SK-N-MC (cell line): ENCODE results near the gene ORM2.

Experiments
- DNase-seq: peaks from one replicate; pipeline ENCODE4 v3.0.0-alpha.2; 2011; ENCODE audit warnings: low read depth, low spot score
- H3K27ac ChIP-seq: fragments of 200-600 bp; sonication (generic); 2 replicates; pipeline ENCODE4 v1.5.1; 2016; ENCODE audit warnings: mixed run types
- H3K36me3 ChIP-seq: fragments of 200-600 bp; sonication (generic); 2 replicates; pipeline ENCODE4 v1.6.1; 2017; ENCODE audit warnings: antibody characterized with exemption, low read length, mixed read lengths; ENCODE audit not compliant: insufficient read depth
- H3K4me3 ChIP-seq: fragments of 200-600 bp; sonication (generic); 2 replicates; pipeline ENCODE4 v1.5.1; 2016
- H3K9ac ChIP-seq: fragments of 200-600 bp; sonication (generic); 2 replicates; pipeline ENCODE4 v1.8.0; 2017; ENCODE audit warnings: mixed run types, mixed read lengths; ENCODE audit not compliant: insufficient read length
- H3K9me3 ChIP-seq: fragments of 200-600 bp; sonication (generic); 2 replicates; pipeline ENCODE4 v1.6.1; 2017; ENCODE audit warnings: low read depth, mild to moderate bottlenecking, antibody characterized with exemption, low read length, moderate library complexity, mixed read lengths
- EZH2 ChIP-seq: fragments of 200-600 bp; sonication (generic); IDR thresholded peaks from one replicate; pipeline ENCODE4 v1.6.1; 2017; ENCODE audit warnings: antibody characterized with exemption
- FOXP2 ChIP-seq: optimal IDR thresholded peaks from 2 replicates; pipeline ENCODE3; 2011; ENCODE audit warnings: mild to moderate bottlenecking, moderate library complexity; ENCODE audit not compliant: insufficient read depth; ENCODE audit errors: extremely low read length, control extremely low read depth
- POLR2AphosphoS5 ChIP-seq: IDR thresholded peaks from 2 replicates; pipeline ENCODE4 v1.6.1; 2012; ENCODE audit warnings: mild to moderate bottlenecking, low read depth, low read length, borderline replicate concordance

The ORM2 gene

DNA sequence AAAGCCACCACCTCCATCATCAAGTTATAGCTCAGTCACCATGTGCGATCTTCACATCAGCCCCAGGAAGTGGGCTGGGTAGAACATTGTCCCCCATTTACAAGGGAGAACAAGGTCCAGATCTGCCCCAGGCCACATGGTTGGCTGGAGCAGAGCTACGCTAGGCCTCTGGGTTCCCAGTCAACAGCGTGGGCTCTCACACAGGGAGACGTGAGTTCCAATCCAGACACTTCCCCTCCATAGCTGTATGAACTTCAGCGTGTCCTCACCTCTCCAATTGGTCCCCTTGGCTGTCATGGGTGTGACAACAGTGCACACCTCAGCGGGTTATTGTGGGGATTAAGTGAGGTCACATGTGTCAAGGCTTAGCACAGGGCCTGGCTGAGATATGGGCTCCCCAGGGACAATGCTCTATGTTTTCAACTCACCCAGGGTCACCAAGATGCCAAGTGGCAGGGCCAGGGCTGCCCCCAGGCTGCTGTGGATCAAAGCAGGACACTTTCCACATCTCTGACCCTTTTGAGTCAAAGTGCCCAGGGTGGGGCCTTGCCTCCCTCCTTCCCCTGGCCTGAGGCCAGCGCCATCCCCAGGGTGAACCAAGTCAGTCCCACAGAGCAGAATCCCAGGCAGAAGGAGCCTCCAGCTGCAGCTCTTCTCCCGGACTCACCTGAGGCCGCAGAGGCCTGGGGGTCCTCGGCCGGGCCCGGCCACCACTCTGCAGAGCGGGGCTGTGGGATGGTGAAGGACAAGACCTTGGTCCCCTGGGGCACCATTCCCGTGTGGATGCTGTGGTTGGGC is 38.3 kb downstream of the ORM2 start:
- Histone ChIP-seq H3K4me3 (no peak overlapping the region), H3K9me3 (no peaks in the 10 kb centered on the region), H3K27ac (no peak overlapping the region), H3K36me3 (peaks cover 45% of the 10 kb centered on the region), H3K9ac (no peak overlapping the region)
- DNase-seq = no peak
- TF ChIP-seq EZH2 (no peak), POLR2AphosphoS5 (no peak), FOXP2 (no peak)

DNA sequence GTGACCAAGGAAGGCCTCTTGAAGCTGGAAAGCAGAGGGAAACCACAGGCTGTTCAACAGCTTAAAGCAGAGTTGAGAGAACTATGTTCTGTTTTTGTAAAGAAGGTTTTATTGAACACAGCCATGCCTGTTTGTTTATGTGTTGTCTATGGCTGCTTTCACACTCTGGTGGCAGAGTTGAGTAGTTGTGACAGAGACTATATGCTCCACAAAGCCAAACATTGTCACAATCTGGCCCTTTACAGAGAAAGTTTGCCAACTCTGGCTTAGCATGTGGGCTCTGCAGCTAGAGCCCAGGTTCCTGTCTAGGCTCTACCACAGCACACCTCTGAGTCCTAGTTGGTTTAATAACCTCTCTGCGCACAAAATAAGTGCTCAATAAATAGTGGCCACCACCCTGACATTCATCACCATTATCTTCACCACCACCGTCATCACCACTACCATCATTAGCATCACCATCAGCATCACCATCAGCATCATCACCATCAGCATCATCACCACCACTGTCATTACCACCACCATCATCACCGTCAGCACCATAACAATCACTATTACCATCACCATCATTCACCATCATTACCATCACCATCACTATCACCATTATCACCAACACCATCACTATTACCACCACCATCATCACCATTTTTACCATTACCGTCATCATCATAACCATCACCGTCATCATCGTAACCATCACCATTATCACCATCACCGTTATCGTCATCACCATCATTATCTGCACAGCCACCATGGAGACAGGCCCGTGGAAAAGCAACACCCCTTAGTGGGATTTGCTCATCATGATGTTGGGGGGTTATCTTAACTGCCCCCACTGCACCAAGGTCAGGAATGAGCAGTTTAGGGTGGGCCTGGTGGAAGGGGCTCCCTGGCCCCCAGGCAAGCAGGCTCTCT is 39.8 kb downstream of the ORM2 start:
- no peak for DNase-seq
- no peak overlapping the region for H3K9ac ChIP-seq

DNA sequence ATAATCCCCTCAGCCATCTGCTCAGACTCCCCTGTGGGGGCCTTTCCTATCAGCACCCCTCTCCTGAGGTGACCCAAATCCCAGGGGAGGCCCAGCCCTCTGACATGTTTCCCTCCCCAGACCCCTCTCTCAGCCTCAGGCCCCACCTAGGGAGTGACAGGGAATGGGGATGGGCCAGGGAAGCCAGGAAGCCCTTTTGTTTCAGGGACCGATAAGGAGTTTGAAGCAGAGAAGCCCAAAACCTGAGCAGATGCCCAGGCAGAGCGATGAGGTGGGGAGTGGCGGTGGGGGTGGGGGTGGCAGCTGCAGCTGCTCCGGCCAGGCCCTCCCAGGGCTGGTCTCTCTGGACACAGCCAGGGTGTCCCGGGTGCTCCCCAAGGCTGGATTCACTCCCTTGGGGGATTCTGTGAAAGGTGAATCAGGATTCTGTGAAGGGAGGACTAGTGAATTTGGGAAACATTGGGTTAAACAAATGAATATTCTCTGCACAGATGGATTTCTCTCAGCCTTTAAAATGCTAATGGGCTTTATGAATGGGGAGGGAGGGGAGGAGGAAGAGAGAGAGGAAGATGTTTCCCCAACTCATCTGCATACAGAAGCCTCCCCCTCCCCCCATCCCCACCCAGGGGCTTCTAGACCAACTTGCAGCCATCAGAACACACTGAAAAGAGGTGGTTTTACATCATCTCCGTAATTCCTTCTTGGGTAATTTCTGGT is 40.7 kb downstream of the ORM2 start:
- Histone ChIP-seq H3K27ac (peak overlapping the region; percentile 52), H3K36me3 (peaks cover 33% of the 10 kb centered on the region; the same call in 1 of the 2 replicates), H3K9me3 (no peaks in the 10 kb centered on the region), H3K9ac (no peak overlapping the region), H3K4me3 (peak overlapping the region; percentile 16)
- no peak for DNase-seq
- TF ChIP-seq EZH2 (no peak), POLR2AphosphoS5 (no peak), FOXP2 (no peak)

More for the DNA sequence above, 39.8 kb downstream of the ORM2 start:
- Histone ChIP-seq H3K36me3 (peaks cover 40% of the 10 kb centered on the region), H3K9me3 (no peaks in the 10 kb centered on the region), H3K4me3 (no peak overlapping the region), H3K27ac (peak overlapping the region; percentile 54)
- TF ChIP-seq EZH2 (no peak), POLR2AphosphoS5 (no peak), FOXP2 (no peak)

DNA sequence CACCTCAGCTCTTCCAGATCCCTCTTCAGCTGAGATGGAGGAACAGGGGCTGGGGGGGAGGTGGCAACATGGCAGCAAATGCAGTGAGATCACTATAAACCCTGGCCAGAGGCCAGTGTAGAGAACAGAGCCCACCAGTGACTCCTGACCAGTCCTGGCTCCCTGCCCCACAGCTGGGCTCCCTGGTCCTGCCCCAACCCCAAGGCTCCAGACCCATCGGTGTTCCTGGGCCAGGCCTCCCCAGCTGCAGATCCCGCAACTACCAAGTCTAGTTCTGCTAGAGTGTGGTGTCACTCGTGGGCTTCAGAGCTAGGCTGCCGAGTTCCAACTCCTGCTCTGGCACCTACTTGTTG is 41.3 kb downstream of the ORM2 start:
- H3K4me3 ChIP-seq = no peak overlapping the region
- no peak for DNase-seq
- no peak overlapping the region for H3K27ac ChIP-seq
- no peaks in the 10 kb centered on the region for H3K9me3 ChIP-seq
- no peak overlapping the region for H3K9ac ChIP-seq
- TF ChIP-seq EZH2 = no peak
- TF ChIP-seq FOXP2 = no peak
- no peak for TF ChIP-seq POLR2AphosphoS5
- peaks cover 29% of the 10 kb centered on the region; the same call in 1 of the 2 replicates for H3K36me3 ChIP-seq

DNA sequence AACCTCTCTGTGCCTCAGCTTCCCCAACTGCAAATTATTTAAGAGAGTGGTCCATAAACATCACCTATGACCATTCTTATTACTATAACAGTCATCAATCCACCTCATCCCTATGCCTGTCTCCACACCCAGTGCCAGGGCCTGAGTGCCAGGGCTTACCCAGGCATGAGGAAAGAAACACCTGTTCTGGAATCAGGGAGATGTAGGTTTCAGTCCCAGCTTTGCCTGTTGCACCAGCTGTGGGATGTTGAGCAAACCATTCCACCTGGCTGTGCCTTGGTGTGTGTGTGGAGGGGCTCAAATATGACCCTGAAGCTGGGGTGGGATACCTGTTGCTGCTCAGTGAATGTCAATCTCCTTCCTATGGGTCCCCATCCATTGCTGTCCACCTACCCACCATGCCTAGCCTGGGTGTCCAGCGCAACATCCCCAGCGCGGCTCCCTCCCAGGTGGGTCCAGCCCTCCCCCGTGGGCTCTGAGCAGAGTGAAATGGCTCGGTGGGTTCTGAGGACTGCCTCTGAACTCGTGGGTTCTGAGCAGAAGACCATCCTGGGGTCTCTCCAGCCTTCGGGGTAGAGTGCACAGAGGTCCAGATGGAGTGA is 41.8 kb downstream of the ORM2 start:
- Histone ChIP-seq H3K4me3 (peak overlapping the region; percentile 43), H3K36me3 (peaks cover 31% of the 10 kb centered on the region; the same call in 1 of the 2 replicates), H3K27ac (0 out of 2 replicates have a peak overlapping the region, but pooled peaks have one; percentile 79), H3K9me3 (no peaks in the 10 kb centered on the region), H3K9ac (no peak overlapping the region)
- TF ChIP-seq EZH2 = no peak
- no peak for TF ChIP-seq POLR2AphosphoS5
- TF ChIP-seq FOXP2 = no peak
- DNase-seq = no peak

DNA sequence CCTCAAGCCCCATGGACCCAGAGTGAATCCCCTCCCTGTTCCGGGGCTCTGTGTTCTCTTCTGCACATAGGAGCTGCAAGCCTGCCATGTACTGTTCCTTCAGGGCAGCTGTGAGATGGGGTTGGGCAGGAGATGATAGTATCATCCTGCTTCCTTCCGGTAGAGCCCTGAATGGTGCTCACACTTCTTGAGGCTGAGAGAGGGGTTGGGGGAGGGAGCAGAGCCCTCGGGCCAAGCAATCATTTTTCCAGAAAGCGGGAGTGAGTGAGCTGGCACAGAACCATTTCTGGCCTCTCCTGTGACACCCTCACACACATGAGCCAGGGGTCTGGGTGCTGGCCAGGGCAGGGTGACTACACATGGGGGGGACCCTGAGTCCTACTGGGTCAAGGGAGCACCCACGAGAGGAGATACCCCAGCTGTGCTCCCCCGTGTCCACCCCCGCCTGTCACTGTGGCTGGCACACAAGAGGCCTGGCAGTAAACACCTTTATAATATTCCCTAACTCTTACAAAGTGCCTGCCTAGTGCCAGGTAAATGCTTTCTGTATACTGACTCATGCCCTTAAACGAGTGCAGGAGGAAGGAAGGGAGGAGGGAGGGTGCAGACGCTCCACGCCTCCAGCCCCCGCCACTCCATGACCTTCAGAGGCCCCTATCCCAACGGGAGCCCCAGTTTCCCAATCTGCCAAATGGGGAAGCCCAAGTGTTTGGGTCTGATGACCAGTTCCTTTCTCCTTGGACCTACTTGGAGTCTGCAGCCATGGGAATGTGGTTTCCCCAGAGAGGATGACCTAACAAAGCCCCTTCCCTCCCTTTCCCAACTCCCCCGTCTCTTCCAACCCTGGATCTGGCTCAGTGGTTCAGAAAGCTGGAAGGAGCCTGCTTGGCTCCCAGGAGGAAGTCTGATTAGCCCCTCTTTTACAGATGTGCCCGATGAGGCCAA is 42.6 kb downstream of the ORM2 start:
- H3K36me3 ChIP-seq = peaks cover 37% of the 10 kb centered on the region; the same call in 1 of the 2 replicates
- H3K9ac ChIP-seq = no peak overlapping the region
- H3K4me3 ChIP-seq = peak overlapping the region; percentile 43
- TF ChIP-seq FOXP2 (peak; percentile 68), EZH2 (no peak), POLR2AphosphoS5 (peak; percentile 55)
- peak overlapping the region; percentile 79 for H3K27ac ChIP-seq
- DNase-seq = no peak
- no peaks in the 10 kb centered on the region for H3K9me3 ChIP-seq

DNA sequence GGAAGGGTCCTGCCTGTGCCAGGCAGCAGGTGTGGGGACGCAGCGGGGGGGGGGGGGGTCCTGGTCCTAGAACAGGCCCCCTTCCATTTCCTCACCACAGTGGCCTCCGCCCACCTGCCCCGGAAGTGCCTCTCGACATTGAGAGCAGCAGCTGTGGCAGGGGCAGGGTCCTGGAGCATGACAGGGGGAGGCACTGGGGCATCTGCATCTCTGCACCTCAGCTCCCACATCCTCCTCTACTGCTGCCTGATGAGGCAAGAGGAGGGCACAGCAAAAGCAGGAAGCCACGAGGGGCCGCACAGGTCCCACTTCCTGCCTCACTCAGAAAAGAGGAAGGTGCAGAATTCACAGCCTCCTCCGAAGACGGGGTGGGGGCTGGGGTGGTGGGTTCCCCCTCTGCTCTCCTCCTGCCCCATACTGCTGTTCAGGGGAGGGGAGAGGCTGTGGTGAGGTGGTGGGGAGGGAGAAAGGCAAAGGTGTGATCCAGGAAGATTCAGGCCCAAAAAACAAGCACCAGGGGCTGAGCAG is 43.3 kb downstream of the ORM2 start:
- no peak for DNase-seq
- no peak overlapping the region for H3K27ac ChIP-seq
- no peak overlapping the region for H3K4me3 ChIP-seq
- peaks cover 35% of the 10 kb centered on the region; the same call in 1 of the 2 replicates for H3K36me3 ChIP-seq
- H3K9me3 ChIP-seq = no peaks in the 10 kb centered on the region
- no peak for TF ChIP-seq FOXP2
- TF ChIP-seq POLR2AphosphoS5 = no peak
- TF ChIP-seq EZH2 = no peak
- no peak overlapping the region for H3K9ac ChIP-seq
